Measurements from ENCODE around the gene SAMD4A.

DNA sequence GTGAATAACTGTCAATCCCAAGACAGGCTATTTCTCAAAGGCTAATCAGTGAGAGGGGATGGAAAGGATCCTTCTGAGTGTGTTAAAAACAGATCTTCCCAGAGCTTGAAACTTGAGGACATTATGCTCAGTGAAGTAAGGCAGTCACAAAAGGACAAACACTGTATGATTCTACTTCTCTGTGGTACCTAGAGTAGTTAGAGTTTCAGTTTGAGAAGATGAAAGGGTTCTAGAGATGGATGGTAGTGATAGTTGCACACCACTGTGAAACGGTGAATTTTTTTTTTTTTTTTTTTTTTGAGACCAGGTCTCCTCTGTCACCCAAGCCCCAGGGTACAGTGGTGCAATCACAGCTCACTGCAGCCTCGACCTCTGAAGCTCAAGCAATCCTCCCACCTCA lies 133.8 kb downstream of the SAMD4A start:
- no peak for TF ChIP-seq EZH2 (IDR thresholded peaks at IDR 0.05; ENCODE audit: borderline replicate concordance, low read length)
- TF ChIP-seq, protein P1, sequence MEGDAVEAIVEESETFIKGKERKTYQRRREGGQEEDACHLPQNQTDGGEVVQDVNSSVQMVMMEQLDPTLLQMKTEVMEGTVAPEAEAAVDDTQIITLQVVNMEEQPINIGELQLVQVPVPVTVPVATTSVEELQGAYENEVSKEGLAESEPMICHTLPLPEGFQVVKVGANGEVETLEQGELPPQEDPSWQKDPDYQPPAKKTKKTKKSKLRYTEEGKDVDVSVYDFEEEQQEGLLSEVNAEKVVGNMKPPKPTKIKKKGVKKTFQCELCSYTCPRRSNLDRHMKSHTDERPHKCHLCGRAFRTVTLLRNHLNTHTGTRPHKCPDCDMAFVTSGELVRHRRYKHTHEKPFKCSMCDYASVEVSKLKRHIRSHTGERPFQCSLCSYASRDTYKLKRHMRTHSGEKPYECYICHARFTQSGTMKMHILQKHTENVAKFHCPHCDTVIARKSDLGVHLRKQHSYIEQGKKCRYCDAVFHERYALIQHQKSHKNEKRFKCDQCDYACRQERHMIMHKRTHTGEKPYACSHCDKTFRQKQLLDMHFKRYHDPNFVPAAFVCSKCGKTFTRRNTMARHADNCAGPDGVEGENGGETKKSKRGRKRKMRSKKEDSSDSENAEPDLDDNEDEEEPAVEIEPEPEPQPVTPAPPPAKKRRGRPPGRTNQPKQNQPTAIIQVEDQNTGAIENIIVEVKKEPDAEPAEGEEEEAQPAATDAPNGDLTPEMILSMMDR (conservative IDR thresholded peaks at IDR 0.05 in 1 of 2, IDR thresholded peaks at IDR 0.05 in 1 of 2; ENCODE audit: extremely low read depth in 1 of 2, insufficient read depth in 1 of 2, low read depth in 1 of 2, low read length in 2 of 2) = no peak

All from mammary epithelial cell (primary cell).